ENCODE data around the gene COX5B.

COX5B gene

DNA sequence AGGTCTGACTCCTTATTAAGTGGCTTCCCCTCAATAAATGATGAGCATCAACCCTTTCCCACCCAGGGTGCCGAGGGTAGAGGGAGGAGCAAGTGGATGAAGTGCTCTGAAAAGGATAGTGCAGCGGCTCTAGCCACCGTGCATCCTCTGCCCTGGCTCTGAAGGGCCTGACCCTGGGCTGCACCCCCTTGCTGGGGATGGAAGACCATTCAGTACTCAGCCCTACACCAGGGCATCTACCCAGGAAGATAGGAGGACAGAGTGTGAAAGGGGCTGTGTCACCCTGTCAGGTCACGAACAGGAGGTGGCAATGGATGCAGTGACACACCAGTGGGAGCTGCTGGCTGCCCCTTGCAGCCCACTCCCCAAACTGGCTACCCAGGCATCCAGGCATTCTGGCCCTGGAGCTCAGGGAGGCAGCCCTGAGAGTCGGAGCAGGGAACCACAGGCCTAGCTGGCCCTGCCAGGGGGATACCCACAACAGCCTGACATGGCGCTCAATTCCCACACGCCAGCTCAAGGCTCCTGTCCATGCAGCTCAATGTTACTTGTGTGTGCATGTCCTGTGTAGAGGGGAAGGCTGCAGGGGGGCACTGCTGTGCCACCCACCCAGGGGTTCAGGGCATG lies 10.4 kb downstream of the COX5B start:
- Histone ChIP-seq H3K9ac (ENCODE audit: insufficient read length, low read depth) (no peak overlapping the region), H3K4me1 (ENCODE audit: insufficient read depth, insufficient read length) (no peaks in the 10 kb centered on the region), H3K4me3 (ENCODE audit: insufficient read length, low read depth) (no peak overlapping the region), H3K36me3 (ENCODE audit: insufficient read depth, insufficient read length, low read length) (peaks cover 80% of the 10 kb centered on the region), H3K27me3 (ENCODE audit: insufficient read depth, insufficient read length) (no peaks in the 10 kb centered on the region), H3K9me3 (ENCODE audit: insufficient read depth, low read length) (peaks cover 15% of the 10 kb centered on the region; the same call in 1 of the 2 replicates)
- TF ChIP-seq YY1 (IDR thresholded peaks at IDR 0.05; ENCODE audit: insufficient read depth, insufficient read length) = no peak
- DNase-seq (ENCODE audit: low read depth, low spot score) = no peak

DNA sequence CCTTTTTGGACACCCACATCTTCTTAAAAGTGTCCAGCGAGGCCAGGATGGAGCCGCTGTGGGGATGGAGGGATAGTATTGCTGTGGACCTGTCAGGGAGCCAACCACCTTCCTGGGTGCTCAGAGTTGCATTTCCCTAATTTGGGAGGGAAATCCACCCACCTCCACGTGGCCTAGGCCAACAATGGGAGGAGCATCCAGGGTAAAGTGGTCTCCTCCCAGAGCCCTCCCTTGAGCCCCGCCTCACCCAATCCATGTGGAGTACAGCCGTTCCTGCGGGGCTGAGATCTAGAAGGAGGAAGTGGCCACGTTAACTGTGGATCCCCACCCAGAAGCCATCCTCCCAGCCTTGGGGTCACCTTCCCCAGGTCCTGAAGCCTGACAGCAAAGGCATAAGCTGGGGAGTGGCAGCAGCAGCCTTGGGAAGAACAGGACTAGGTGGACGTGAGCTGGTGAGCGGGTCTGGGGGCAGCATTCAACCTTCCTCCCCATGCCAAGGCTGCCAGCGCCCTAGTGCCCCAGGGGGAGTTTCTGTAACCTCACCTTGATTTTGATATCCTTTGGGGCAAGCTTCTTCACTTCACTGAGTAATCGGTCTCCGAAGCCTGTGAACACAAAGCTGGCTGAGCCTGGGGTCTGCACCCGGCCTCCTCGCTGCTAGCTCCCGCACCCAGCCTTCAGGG lies 11.2 kb downstream of the COX5B start:
- Histone ChIP-seq H3K4me3 (ENCODE audit: insufficient read length, low read depth) (no peak overlapping the region), H3K36me3 (ENCODE audit: insufficient read depth, insufficient read length, low read length) (peaks cover 88% of the 10 kb centered on the region), H3K9ac (ENCODE audit: insufficient read length, low read depth) (no peak overlapping the region), H3K4me1 (ENCODE audit: insufficient read depth, insufficient read length) (peaks cover 2% of the 10 kb centered on the region), H3K9me3 (ENCODE audit: insufficient read depth, low read length) (peaks cover 15% of the 10 kb centered on the region; the same call in 1 of the 2 replicates), H3K27me3 (ENCODE audit: insufficient read depth, insufficient read length) (no peaks in the 10 kb centered on the region)
- no peak for TF ChIP-seq YY1 (IDR thresholded peaks at IDR 0.05; ENCODE audit: insufficient read depth, insufficient read length)
- DNase-seq (ENCODE audit: low read depth, low spot score) = no peak

DNA sequence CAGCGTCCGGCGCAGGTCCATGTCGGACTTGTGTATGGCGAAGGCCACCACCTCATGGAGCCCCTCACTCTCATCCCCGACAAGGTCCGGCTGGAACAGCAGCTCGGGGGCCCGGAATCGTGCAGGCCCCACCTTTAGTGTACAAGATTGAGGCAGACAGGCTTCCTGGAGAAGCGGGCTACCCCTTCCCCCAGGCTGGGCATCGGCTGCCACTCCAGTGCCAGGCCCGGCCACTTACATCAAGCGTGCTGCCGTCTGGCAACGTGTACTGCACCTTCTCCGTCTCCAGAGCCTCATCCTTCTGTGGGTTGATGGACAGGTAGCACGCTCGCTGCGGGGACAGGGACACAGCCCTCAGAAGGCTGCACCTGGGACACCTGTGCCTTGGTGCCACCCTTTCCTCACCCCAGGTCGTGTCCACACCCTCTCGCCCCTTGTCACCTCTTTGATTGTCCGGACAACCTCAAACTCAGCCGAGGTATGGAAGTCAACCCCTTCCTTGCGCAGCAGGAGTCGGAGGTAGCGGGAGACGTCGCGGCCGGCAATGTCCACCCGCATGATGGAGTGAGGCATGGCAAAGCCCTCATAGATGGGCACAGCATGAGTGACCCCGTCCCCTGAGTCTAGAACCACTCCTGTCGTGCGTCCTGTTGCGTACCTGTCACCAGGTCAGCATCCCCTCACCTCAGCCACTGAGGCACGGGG lies 12.3 kb downstream of the COX5B start:
- DNase-seq (ENCODE audit: low read depth, low spot score) = no peak
- H3K9ac ChIP-seq (ENCODE audit: insufficient read length, low read depth) = no peak overlapping the region
- no peaks in the 10 kb centered on the region for H3K27me3 ChIP-seq (ENCODE audit: insufficient read depth, insufficient read length)
- peaks cover 15% of the 10 kb centered on the region; the same call in 1 of the 2 replicates for H3K9me3 ChIP-seq (ENCODE audit: insufficient read depth, low read length)
- no peak for TF ChIP-seq SUZ12 (IDR thresholded peaks at IDR 0.05; ENCODE audit: extremely low read depth, insufficient read depth, insufficient read length)
- no peak for TF ChIP-seq YY1 (IDR thresholded peaks at IDR 0.05; ENCODE audit: insufficient read depth, insufficient read length)
- TF ChIP-seq ZNF274 (IDR thresholded peaks at IDR 0.05; ENCODE audit: low read depth, low read length) = no peak
- H3K4me1 ChIP-seq (ENCODE audit: insufficient read depth, insufficient read length) = peaks cover 3% of the 10 kb centered on the region
- no peak overlapping the region for H3K4me3 ChIP-seq (ENCODE audit: insufficient read length, low read depth)
- H3K36me3 ChIP-seq (ENCODE audit: insufficient read depth, insufficient read length, low read length) = peaks cover 88% of the 10 kb centered on the region

DNA sequence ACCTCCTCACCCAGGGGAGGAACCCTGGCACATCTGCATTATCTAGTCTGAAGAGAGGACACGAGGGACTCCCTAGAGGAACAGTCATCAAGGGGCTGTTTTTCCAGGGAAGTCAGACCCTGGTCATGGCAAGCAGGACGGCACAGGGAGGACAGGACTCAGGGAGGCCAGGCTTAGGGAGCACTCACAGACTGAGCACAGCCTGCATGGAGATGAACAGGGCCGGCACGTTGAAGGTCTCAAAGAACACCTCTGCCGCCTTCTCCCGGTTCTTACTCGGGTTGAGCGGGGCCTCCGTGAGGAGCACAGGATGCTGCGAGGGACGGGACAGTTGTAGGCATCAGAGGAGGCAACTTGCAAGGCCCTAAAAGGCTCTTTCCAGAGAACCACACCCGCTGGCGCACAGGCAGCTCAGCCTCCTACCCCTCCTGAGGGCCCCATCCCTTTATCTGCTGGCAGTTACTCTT lies 12.9 kb downstream of the COX5B start:
- H3K27me3 ChIP-seq (ENCODE audit: insufficient read depth, insufficient read length) = no peaks in the 10 kb centered on the region
- H3K4me1 ChIP-seq (ENCODE audit: insufficient read depth, insufficient read length) = peaks cover 3% of the 10 kb centered on the region
- H3K9me3 ChIP-seq (ENCODE audit: insufficient read depth, low read length) = peaks cover 10% of the 10 kb centered on the region; the same call in 1 of the 2 replicates
- no peak overlapping the region for H3K9ac ChIP-seq (ENCODE audit: insufficient read length, low read depth)
- no peak overlapping the region for H3K4me3 ChIP-seq (ENCODE audit: insufficient read length, low read depth)
- peaks cover 83% of the 10 kb centered on the region for H3K36me3 ChIP-seq (ENCODE audit: insufficient read depth, insufficient read length, low read length)
- TF ChIP-seq YY1 (IDR thresholded peaks at IDR 0.05; ENCODE audit: insufficient read depth, insufficient read length) (no peak), SUZ12 (IDR thresholded peaks at IDR 0.05; ENCODE audit: extremely low read depth, insufficient read depth, insufficient read length) (no peak), ZNF274 (IDR thresholded peaks at IDR 0.05; ENCODE audit: low read depth, low read length) (no peak)
- no peak for DNase-seq (ENCODE audit: low read depth, low spot score)

DNA sequence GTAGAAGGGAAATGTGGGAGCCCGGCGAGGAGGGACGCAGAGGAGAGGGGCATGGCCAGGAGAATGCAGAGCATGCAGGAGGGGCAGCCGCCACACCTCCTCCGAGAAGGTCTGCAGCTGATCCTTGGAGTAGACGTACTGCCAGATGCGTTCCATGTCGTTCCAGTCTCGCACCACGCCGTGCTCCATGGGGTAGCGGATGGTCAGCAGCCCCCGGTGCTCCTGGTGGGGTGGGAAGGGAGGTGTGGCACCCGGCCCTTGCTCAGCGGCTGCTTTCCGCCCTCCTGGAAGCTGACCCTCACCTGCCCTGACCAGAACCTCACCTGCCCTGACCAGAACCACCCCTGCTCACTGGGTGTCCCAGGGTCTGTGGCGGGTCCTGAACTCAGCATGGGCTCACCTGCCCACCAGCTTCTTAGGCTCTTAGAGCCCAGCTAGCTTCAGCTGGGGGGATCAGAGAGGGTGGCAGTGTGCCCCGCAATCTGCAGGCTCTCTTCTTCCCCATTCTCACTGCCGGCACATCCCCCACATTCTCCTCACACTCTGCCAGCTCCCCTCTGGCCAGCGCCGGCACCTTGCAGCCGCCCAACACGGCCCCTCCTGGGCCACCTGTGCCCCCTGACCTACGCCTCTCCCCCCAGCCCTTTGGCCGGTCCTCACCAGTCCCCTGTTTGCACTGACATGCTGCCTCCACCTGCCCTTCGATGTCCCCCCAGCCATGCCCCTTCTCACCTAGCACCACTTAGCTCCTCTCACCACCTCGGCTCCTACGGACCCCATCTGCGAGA lies 13.6 kb downstream of the COX5B start:
- Histone ChIP-seq H3K9me3 (ENCODE audit: insufficient read depth, low read length) (peaks cover 3% of the 10 kb centered on the region; the same call in 1 of the 2 replicates), H3K4me3 (ENCODE audit: insufficient read length, low read depth) (no peak overlapping the region), H3K4me1 (ENCODE audit: insufficient read depth, insufficient read length) (peaks cover 3% of the 10 kb centered on the region), H3K9ac (ENCODE audit: insufficient read length, low read depth) (no peak overlapping the region), H3K36me3 (ENCODE audit: insufficient read depth, insufficient read length, low read length) (peaks cover 76% of the 10 kb centered on the region), H3K27me3 (ENCODE audit: insufficient read depth, insufficient read length) (no peaks in the 10 kb centered on the region)
- TF ChIP-seq SUZ12 (IDR thresholded peaks at IDR 0.05; ENCODE audit: extremely low read depth, insufficient read depth, insufficient read length) (no peak), YY1 (IDR thresholded peaks at IDR 0.05; ENCODE audit: insufficient read depth, insufficient read length) (no peak), ZNF274 (IDR thresholded peaks at IDR 0.05; ENCODE audit: low read depth, low read length) (no peak)
- DNase-seq (ENCODE audit: low read depth, low spot score) = no peak

DNA sequence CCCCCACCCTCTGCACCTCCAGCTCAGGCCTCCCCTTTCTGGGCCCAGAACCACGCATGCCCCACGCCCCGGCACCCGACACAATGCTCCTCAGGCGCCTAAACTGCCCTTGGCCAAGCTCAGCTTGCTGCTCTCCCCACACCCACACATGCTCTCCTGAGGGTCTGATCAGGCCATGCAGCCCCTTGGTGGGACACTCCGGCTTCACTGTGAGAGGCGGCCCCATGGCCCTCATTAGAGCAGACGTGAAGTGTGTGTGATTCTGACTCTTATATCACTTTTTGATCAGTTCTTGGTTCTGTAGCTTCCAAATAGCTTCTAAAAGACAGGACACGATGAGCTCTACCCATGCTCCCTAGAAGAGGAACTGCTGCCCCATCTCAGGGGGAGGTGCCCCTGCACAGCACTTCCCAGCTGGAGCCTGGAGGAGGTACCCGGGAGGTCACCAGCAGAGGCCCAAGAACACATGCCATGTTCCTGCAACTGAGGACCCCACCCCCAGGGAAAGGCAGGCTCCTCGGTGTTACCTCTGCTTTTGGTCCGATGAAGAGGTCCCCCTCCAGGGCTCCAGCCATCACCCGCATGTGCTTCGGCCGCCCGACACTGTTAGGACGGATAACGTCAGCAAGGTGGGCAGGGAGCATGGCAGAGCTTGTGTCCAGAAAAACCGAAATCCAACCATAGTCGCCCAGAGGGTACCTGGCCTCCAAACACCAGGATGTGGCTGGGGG lies 14.3 kb downstream of the COX5B start:
- no peak overlapping the region for H3K4me3 ChIP-seq (ENCODE audit: insufficient read length, low read depth)
- DNase-seq (ENCODE audit: low read depth, low spot score) = no peak
- no peaks in the 10 kb centered on the region for H3K27me3 ChIP-seq (ENCODE audit: insufficient read depth, insufficient read length)
- peaks cover 68% of the 10 kb centered on the region for H3K36me3 ChIP-seq (ENCODE audit: insufficient read depth, insufficient read length, low read length)
- no peak for TF ChIP-seq SUZ12 (IDR thresholded peaks at IDR 0.05; ENCODE audit: extremely low read depth, insufficient read depth, insufficient read length)
- no peak for TF ChIP-seq YY1 (IDR thresholded peaks at IDR 0.05; ENCODE audit: insufficient read depth, insufficient read length)
- TF ChIP-seq ZNF274 (IDR thresholded peaks at IDR 0.05; ENCODE audit: low read depth, low read length) = no peak
- peak overlapping the region; percentile 6 for H3K9ac ChIP-seq (ENCODE audit: insufficient read length, low read depth)
- no peaks in the 10 kb centered on the region for H3K9me3 ChIP-seq (ENCODE audit: insufficient read depth, low read length)
- peaks cover 3% of the 10 kb centered on the region for H3K4me1 ChIP-seq (ENCODE audit: insufficient read depth, insufficient read length)

Data from NT2/D1 (cell line).